GM18951 (cell line): Measurements from ENCODE around the gene NEBL.

ENCODE experiments used
- POLR2A ChIP-seq: IDR thresholded peaks from 4 replicates; pipeline ENCODE4 v1.6.1; 2011; ENCODE audit warnings: mild to moderate bottlenecking; ENCODE audit not compliant: insufficient read length, insufficient read depth; ENCODE audit errors: extremely low read depth
- in situ Hi-C: fragments of 300-500 bp; cut with MboI; formaldehyde crosslinking; loops from one replicate; pipeline ENCODE4 v1.12.0; 2022; ENCODE audit warnings: low sequenced_read_pairs, mixed read lengths, inconsistent platforms; ENCODE audit not compliant: unreplicated experiment

Gene NEBL

GRCh38 chr10:20863008-20863407 is 34.1 kb downstream of the NEBL start:
- no peak for TF ChIP-seq POLR2A

GRCh38 chr10:20858292-20859124 is 38.6 kb downstream of the NEBL start:
- no peak for TF ChIP-seq POLR2A
- in situ Hi-C loops: loop anchor here (25.0 kb wide), 1 partner anchor 404 kb away; no protein-coding TSS in a partner anchor

More at GRCh38 chr10:20863008-20863407, 34.1 kb downstream of the NEBL start:
- in situ Hi-C loops: loop anchor here (25.0 kb wide), 1 partner anchor 399 kb away; no protein-coding TSS in a partner anchor

- TF ChIP-seq POLR2A: no peak
- in situ Hi-C loops: loop anchor here (25.0 kb wide), 1 partner anchor 406 kb away; no protein-coding TSS in a partner anchor
Observed at GRCh38 chr10:20856484-20856883, 40.6 kb downstream of the NEBL start.

GRCh38 chr10:20855398-20856038 is 41.6 kb downstream of the NEBL start:
- in situ Hi-C loops: loop anchor here (25.0 kb wide), 1 partner anchor 407 kb away; no protein-coding TSS in a partner anchor
- no peak for TF ChIP-seq POLR2A

GRCh38 chr10:20853276-20853675 is 43.8 kb downstream of the NEBL start:
- no peak for TF ChIP-seq POLR2A
- in situ Hi-C loops: loop anchor here (25.0 kb wide), 1 partner anchor 409 kb away; no protein-coding TSS in a partner anchor

GRCh38 chr10:20852303-20852702 is 44.8 kb downstream of the NEBL start:
- no peak for TF ChIP-seq POLR2A
- in situ Hi-C loops: loop anchor here (25.0 kb wide), 1 partner anchor 410 kb away; no protein-coding TSS in a partner anchor

- in situ Hi-C loops: no loop called here
Observed at GRCh38 chr10:20847512-20847911, 49.6 kb downstream of the NEBL start.

GRCh38 chr10:20846263-20846662 is 50.8 kb downstream of the NEBL start:
- in situ Hi-C loops: no loop called here
- no peak for TF ChIP-seq POLR2A

More at GRCh38 chr10:20847512-20847911, 49.6 kb downstream of the NEBL start:
- TF ChIP-seq POLR2A: no peak

- TF ChIP-seq POLR2A: no peak
- in situ Hi-C loops: no loop called here
Observed at GRCh38 chr10:20841419-20841818, 55.7 kb downstream of the NEBL start.

GRCh38 chr10:20839910-20840309 is 57.2 kb downstream of the NEBL start:
- no peak for TF ChIP-seq POLR2A
- in situ Hi-C loops: no loop called here

GRCh38 chr10:20839141-20839540 is 58.0 kb downstream of the NEBL start:
- in situ Hi-C loops: no loop called here
- no peak for TF ChIP-seq POLR2A

- no peak for TF ChIP-seq POLR2A
- in situ Hi-C loops: no loop called here
Observed at GRCh38 chr10:20836401-20836800, 60.7 kb downstream of the NEBL start.

- in situ Hi-C loops: no loop called here
- TF ChIP-seq POLR2A: no peak
Observed at GRCh38 chr10:20835335-20835734, 61.8 kb downstream of the NEBL start.
